ENCODE measurements around the gene DMD.

DMD gene

DNA sequence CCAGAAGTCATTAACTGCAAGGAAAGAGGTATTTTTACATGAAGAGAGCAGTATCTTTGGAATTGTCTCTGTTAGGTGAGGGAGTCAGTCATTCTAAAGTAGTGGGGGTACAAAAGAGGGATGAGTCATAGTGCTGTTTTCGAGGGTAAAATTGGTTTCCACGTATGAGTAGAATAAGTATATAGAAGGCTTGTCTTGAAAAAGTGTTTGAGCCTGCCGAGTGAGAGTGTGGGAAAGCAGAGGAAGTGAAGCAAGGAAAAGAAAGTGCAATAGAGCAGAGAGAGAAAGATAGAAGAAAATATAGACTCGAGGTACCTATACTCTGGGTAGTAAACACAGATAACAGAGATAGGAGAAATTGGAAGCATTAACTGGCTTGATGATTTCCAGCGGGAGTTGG, 696.4 kb downstream of the DMD start:
- DNase-seq (ENCODE audit: low read depth in 3 of 3, low spot score in 1 of 3): no peak

- DNase-seq (ENCODE audit: low read depth in 3 of 3, low spot score in 1 of 3): no peak
Measured at GRCh38 chrX:32501606-32502005, 709.7 kb downstream of the DMD start.

DNA sequence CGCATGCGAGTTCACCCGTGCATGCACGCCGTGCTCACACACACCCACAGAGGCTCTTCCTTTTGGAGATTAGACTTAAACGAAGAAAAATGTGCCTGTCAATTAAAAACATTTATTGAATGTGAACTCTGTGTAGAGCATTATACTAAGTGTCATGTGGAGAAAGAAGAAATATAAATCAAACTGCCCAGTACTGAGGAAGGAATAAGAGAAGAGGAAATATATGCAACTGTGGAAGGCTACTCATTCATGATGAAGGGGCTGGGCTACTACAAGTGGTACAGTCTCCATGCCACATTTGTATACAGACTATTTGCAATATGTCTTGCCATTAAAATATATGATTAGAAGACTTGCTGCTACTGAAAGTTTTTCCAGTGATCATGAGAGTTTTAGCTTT, 714.7 kb downstream of the DMD start:
- DNase-seq (ENCODE audit: low read depth in 3 of 3, low spot score in 1 of 3): no peak

GRCh38 chrX:32495855-32496254, 715.5 kb downstream of the DMD start:
- no peak for DNase-seq (ENCODE audit: low read depth in 3 of 3, low spot score in 1 of 3)

DNA sequence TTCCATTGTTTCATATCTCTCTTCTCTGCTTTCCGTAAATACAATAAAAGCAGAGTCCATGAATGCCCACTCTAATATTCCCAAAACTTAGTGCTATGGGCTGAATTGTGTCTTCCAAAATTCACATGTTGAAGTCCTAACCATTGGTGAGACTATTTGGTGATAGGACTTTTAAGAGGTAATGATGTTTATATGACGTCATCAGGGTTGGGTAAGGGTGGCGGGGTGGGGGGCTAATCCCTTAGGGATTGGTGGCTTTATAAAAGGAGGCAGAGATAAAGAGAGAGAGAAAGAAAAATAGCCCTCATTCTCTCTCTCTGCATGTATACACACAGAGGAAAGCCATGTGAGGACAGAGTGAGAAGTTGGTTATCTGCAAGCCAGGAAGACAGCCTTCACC, 722.2 kb downstream of the DMD start:
- DNase-seq (ENCODE audit: low read depth in 3 of 3, low spot score in 1 of 3): no peak

DNA sequence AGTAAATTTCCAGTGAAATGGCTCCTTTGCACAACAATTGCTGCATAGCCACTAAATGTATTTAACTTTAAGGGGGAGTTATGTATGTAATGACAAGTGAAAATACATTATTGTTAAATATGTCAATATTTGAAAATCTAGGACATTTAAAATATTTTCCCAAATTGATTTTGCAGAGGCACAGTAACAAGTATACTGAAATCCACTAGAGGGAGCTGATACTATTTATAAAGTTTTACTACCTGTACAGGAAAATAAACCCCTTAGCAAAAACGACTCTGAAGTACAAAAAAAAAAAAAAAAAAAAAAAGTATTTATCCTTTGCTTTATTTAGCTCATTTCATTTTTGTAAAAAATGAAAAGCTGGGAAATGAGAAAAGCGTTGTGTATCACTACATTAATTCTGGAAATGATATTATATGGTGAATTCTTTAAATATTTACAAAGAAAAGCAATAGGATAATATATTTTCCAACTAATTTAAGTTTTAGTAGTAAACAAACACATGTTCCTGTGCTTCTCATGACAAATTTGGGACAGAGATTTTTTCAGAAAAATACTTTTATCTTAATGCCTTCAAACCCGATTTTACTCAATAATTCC, 727.7 kb downstream of the DMD start:
- no peak for DNase-seq (ENCODE audit: low read depth in 3 of 3, low spot score in 1 of 3)

- DNase-seq (ENCODE audit: low read depth in 3 of 3, low spot score in 1 of 3): no peak
Measured at GRCh38 chrX:32480019-32480418, 731.3 kb downstream of the DMD start.

GRCh38 chrX:32472364-32472763, 739.0 kb downstream of the DMD start:
- no peak for DNase-seq (ENCODE audit: low read depth in 3 of 3, low spot score in 1 of 3)

DNA sequence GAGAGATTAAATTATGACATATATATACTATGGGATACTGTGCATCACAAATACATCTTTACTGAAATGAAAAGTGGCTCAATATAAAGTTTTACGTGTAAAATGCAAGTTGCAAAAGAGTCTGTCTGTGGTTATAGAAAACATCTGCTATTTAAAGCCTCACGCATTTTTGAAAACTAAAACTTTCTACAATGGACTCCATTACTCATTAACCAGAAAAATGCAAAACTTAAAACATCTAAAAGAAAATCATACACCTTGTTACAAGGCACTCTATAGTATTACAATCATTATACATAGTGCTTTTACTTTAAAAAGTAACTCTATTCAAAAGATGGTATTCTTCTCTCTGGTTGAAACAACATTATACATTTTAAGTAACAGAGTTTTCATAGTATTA, 755.6 kb downstream of the DMD start:
- DNase-seq (ENCODE audit: low read depth in 3 of 3, low spot score in 1 of 3): no peak

DNA sequence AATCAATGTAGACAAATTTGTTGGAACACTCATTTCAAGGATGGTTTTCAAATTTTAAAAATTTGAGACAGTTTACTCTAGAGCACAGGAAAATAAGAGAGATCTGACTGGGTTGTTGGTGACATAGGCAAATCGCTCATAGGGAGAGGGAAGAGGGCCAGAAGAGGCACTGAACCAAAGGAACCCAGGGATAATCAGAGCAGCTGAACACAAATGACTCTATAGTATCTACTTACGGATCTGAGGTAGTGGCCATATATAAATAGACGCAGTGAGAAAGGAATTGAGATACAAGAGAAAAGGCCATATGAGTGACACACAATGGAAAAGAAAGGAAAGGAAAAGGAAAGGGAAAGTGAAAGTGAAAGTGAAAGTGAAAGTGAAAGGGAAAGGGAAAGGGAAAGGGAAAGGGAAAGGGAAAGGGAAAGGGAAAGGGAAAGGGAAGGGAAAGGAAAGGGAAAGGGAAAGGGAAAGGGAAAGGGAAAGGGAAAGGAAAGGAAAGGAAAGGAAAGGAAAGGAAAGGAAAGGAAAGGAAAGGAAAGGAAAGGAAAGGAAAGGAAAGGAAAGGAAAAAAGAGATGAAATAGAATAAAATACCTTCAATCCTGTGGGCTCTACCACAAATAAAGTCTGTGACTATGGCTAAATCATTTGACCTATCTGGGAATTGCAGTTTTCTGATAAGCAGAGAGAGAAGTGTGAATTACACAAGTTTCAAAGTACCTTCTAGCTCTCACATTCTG, 759.2 kb downstream of the DMD start:
- DNase-seq (ENCODE audit: low read depth in 3 of 3, low spot score in 1 of 3): no peak

DNA sequence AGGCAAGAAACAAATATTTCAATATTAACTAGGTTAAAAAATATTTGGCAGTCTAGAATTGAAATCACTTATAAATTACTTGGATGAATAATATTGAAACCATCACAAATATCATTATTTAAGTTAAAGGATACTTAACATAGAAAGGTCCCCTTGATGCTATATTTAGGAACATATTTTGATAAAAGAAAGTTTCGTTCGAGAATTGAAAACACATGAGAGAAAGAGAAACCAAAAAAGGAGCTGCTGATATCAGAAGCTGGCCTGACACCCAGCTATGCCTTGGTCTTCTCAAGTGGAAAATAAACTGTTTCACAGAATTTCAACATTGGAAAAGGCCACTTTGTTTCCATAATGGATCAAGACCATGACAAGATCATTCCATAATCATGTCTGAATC, 762.4 kb downstream of the DMD start:
- no peak for DNase-seq (ENCODE audit: low read depth in 3 of 3, low spot score in 1 of 3)

- no peak for DNase-seq (ENCODE audit: low read depth in 3 of 3, low spot score in 1 of 3)
Measured at GRCh38 chrX:32448320-32448719, 763.0 kb downstream of the DMD start.

DNA sequence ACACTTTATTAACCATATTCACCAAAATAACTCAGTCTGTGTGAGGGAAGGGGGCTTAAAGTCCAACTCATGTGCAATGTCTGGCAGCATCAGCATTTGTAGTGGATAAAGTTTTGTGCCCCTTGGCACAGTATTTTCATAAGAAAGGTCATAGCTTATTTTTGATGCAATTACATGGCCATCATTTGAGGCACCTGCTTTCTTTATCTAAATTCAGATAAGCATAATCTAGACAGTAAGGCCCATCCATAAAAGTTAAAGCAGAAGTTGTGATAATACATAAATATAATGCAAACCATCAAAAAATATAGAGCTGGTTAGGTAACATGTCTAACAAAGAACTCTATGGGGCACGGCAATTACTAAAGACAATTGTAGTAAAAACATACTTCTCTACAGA, 763.7 kb downstream of the DMD start:
- no peak for DNase-seq (ENCODE audit: low read depth in 3 of 3, low spot score in 1 of 3)

- no peak for DNase-seq (ENCODE audit: low read depth in 3 of 3, low spot score in 1 of 3)
Measured at GRCh38 chrX:32443841-32444240, 767.5 kb downstream of the DMD start.

GRCh38 chrX:32421266-32421665, 790.1 kb downstream of the DMD start:
- DNase-seq (ENCODE audit: low read depth in 3 of 3, low spot score in 1 of 3): no peak

- DNase-seq (ENCODE audit: low read depth in 3 of 3, low spot score in 1 of 3): no peak
Measured at GRCh38 chrX:32408389-32408788, 803.0 kb downstream of the DMD start.

- no peak for DNase-seq (ENCODE audit: low read depth in 3 of 3, low spot score in 1 of 3)
Measured at GRCh38 chrX:32397562-32398216, 813.7 kb downstream of the DMD start.

DNA sequence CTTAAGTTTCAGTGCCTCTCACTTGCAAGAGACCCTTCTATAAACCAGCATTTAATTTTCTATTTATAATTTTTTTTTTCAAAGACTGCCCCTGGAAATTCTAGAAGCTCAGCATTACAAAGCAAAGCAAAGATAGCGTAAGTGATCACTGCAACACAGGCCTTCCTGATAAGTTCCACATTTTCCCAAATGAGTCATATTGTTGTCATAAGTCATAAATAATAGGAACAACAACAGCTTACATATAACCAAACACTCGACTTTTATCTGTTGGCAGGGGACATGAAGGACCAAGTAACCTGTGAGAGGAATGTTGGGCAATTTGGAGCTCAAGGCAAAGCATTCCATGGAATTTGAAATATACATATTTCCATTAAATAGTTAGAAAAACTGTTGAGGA, 815.5 kb downstream of the DMD start:
- no peak for DNase-seq (ENCODE audit: low read depth in 3 of 3, low spot score in 1 of 3)

DNA sequence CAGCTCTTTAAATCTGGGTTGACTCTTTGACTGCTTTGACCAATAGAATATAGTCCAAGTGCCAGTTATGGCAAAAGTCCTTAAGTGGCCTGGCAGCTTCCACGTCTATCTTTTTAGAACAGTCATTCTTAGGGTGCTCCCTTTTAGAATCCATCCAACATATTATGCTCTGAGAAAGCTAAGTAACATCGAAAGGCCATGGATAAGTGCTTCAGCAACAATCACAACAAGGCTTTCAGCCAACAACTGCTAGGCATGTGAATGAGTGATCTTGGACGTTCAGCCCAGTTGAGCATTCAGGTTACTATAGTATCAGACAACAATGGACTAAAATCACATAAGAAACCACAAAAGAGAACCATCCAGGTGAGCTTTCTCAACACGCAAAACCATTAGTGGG, 818.7 kb downstream of the DMD start:
- no peak for DNase-seq (ENCODE audit: low read depth in 3 of 3, low spot score in 1 of 3)

- no peak for DNase-seq (ENCODE audit: low read depth in 3 of 3, low spot score in 1 of 3)
Measured at GRCh38 chrX:32370456-32371205, 840.7 kb downstream of the DMD start.

DNA sequence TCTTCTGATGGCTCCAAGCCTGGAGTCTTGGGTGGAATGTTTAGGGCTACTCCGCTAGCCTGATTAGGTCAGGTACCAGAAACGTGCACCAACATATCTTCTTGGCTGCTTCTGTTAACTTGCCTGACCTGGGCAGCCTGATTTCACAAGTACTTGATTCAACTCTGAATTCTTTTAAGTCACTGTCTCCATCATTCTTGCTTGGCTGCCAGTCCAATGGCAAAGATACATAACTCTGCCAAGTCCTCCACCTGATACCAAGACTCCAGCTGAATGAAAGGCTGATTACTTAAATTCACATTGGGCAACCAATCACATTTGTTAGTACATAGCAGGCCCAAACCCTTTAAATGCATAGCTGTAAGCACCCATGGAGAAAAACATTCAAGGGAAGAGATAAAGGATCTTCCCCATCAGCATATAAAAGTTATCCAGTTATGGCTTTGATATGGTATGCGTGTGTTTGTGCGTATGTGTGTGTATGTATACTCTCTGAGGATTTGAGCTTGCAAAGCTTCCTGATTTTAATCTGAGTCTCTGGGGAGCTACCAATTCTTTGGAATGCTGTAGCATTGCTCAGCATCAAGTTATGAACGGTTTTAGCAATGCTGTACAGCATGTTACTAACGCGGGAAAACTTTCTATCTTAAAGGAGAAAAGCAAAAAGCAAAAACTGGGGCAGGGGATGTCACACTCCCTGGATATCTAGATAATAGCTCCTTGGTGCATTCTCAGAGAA, 917.2 kb downstream of the DMD start:
- DNase-seq (ENCODE audit: low read depth in 3 of 3, low spot score in 1 of 3): no peak

Data from stimulated activated CD4-positive, alpha-beta T cell treated with anti-CD3 and anti-CD28 coated beads, TNF-alpha, amount 100 ng/mL, for 1 hour (primary cell).